ENCODE data around the gene PMS2. TPM values are rescaled to one million over a fixed set of nuclear protein-coding genes. Genes with fewer than 3 reads are reported as not detected.

PMS2 gene
- total and polyA plus RNA-seq, 2 experiments from 2014 or later, result 5.2 to 15.6 TPM

- Mint-ChIP-seq H3K27me3 (ENCODE audit: insufficient read depth, low read depth, poor library complexity) (peaks cover 4% of the 10 kb centered on the region), H3K4me3 (no peak overlapping the region), H3K9me3 (no peaks in the 10 kb centered on the region), H3K27ac (no peak overlapping the region), H3K4me1 (peaks cover under 1% of the 10 kb centered on the region; the same call in 1 of the 3 replicates), H3K36me3 (ENCODE audit: low read depth) (peaks cover 75% of the 10 kb centered on the region)
- TF ChIP-seq CREB1 (CRISPR knock-in tag; IDR thresholded peaks at IDR 0.05; ENCODE audit: low read depth), result no peak
- Histone ChIP-seq H3K4me2 (no peak overlapping the region), H3K79me2 (replicated peaks; ENCODE audit: insufficient read depth) (peaks cover 29% of the 10 kb centered on the region), H3K4me1 (ENCODE audit: insufficient read depth) (no peaks in the 10 kb centered on the region), H3K4me3 (no peak overlapping the region), H3K27me3 (ENCODE audit: insufficient read depth) (no peaks in the 10 kb centered on the region), H3F3A (replicated peaks; ENCODE audit: low read depth) (0 out of 2 replicates have a peak, but pooled peaks cover 4% of the 10 kb centered on the region), H2AFZ (no peak overlapping the region), H4K20me1 (replicated peaks; ENCODE audit: insufficient read depth) (peaks cover 28% of the 10 kb centered on the region), H3K27ac (ENCODE audit: low read depth) (no peak overlapping the region), H3K9me2 (ENCODE audit: insufficient read depth) (no peaks in the 10 kb centered on the region), H3K36me3 (ENCODE audit: insufficient read depth) (peaks cover 49% of the 10 kb centered on the region)
- ATAC-seq, result no peak
- no peak for DNase-seq (ENCODE audit: low spot score)
Observed at GRCh38 chr7:6031567-6031966, 22.7 kb upstream of the PMS2 start.

- Histone ChIP-seq H3F3A (replicated peaks; ENCODE audit: low read depth) (0 out of 2 replicates have a peak, but pooled peaks cover 4% of the 10 kb centered on the region), H3K9me2 (ENCODE audit: insufficient read depth) (no peaks in the 10 kb centered on the region), H3K79me2 (replicated peaks; ENCODE audit: insufficient read depth) (peaks cover 29% of the 10 kb centered on the region), H3K27ac (ENCODE audit: low read depth) (no peak within 1 kb of the TSS), H3K4me2 (no peak within 1 kb of the TSS), H2AFZ (no peak within 1 kb of the TSS), H4K20me1 (replicated peaks; ENCODE audit: insufficient read depth) (peaks cover 28% of the 10 kb centered on the region), H3K4me3 (no peak within 1 kb of the TSS), H3K27me3 (ENCODE audit: insufficient read depth) (no peaks in the 10 kb centered on the region), H3K4me1 (ENCODE audit: insufficient read depth) (no peaks in the 10 kb centered on the region), H3K36me3 (ENCODE audit: insufficient read depth) (peaks cover 43% of the 10 kb centered on the region)
- H3K4me1 Mint-ChIP-seq, result peaks cover 4% of the 10 kb centered on the region; the same call in 2 of the 3 replicates
- ATAC-seq, result no peak
- H3K4me3 Mint-ChIP-seq, result no peak within 1 kb of the TSS
- H3K27ac Mint-ChIP-seq, result no peak within 1 kb of the TSS
- TF ChIP-seq POLR2AphosphoS5 (IDR thresholded peaks at IDR 0.05; ENCODE audit: low read depth) (no peak), ZNF462 (CRISPR knock-in tag; IDR thresholded peaks at IDR 0.05) (no peak)
- peaks cover 4% of the 10 kb centered on the region for H3K27me3 Mint-ChIP-seq (ENCODE audit: insufficient read depth, low read depth, poor library complexity)
- peaks cover 75% of the 10 kb centered on the region for H3K36me3 Mint-ChIP-seq (ENCODE audit: low read depth)
- no peaks in the 10 kb centered on the region for H3K9me3 Mint-ChIP-seq
- no peak for DNase-seq (ENCODE audit: low spot score)
Observed at GRCh38 chr7:6030988-6031387, 22.1 kb upstream of the PMS2 start, which contains the start of gene ANKRD61. Gene ANKRD61 (plus strand): TSS chr7:6031376. CDS start chr7:6031376, 0 bp downstream.
